ENCODE data around the gene PHTF1. TPM values are rescaled to one million over a fixed set of nuclear protein-coding genes. Genes with fewer than 3 reads are reported as not detected.

The PHTF1 gene
- total and polyA plus RNA-seq, 10 of the 15 experiments (the other 5 are each of a cell fraction or from before 2014, with no cell fraction given) = 7.8 to 37.6 (median 24.1) TPM

GRCh38 chr1:113770031-113770430, 10.7 kb upstream of the PHTF1 start:
- Histone ChIP-seq H3K27me3 (replicated peaks in 1 of 2; ENCODE audit: control insufficient read depth in 2 of 2, insufficient read depth in 2 of 2, low read length in 1 of 2) (no peaks in the 10 kb centered on the region), H3K9me3 (replicated peaks; ENCODE audit: control insufficient read depth, insufficient read depth, low read length) (no peaks in the 10 kb centered on the region), H3K4me3 (no peak overlapping the region), H3K36me3 (ENCODE audit: control insufficient read depth in 2 of 2, insufficient read depth in 2 of 2, low read length in 1 of 2) (peaks cover 6 to 9% of the 10 kb centered on the region in 2 experiments), H2AFZ (ENCODE audit: control insufficient read depth, low read depth, low read length) (no peak overlapping the region), H3K27ac (ENCODE audit: control insufficient read depth, insufficient read depth) (no peak overlapping the region), H3K4me2 (ENCODE audit: control insufficient read depth, insufficient read depth) (no peak overlapping the region), H3K79me2 (ENCODE audit: control insufficient read depth, insufficient read depth, low read length) (no peaks in the 10 kb centered on the region; the same call in 1 of the 2 replicates), H3K4me1 (ENCODE audit: control insufficient read depth, insufficient read depth, low read length) (no peaks in the 10 kb centered on the region), H3K9ac (ENCODE audit: control insufficient read depth, insufficient read depth, low read length) (no peak overlapping the region), H4K20me1 (ENCODE audit: control insufficient read depth, insufficient read depth) (no peaks in the 10 kb centered on the region)
- SMC1A ChIA-PET (ENCODE audit: uncharacterized antibody, unreplicated experiment) = interaction anchor here (0.6 to 3.5 kb wide), 7 partner anchors 10 to 63 kb away, joined by 3 to 16 read pairs (median 4); partner anchors contain the start of gene PHTF1
- RAD21 ChIA-PET (ENCODE audit: unreplicated experiment) = interaction anchor here (1.4 to 1.8 kb wide), 3 partner anchors 11 to 14 kb away, joined by 4 to 6 read pairs (median 5); partner anchors contain the start of gene PHTF1
- TF ChIP-seq ATF3 (IDR thresholded peaks at IDR 0.05; ENCODE audit: borderline replicate concordance, extremely low read depth, low read depth, low read length) (no peak), LARP7 (IDR thresholded peaks at IDR 0.05) (no peak), FOXK2 (IDR thresholded peaks at IDR 0.05) (no peak), GATAD2B (conservative IDR thresholded peaks at IDR 0.05; ENCODE audit: low read depth) (no peak), PAX8 (IDR thresholded peaks at IDR 0.05) (no peak), KDM1A (IDR thresholded peaks at IDR 0.05; ENCODE audit: borderline replicate concordance) (no peak), MTA2 (IDR thresholded peaks at IDR 0.05; ENCODE audit: low read depth) (no peak), SREBF1 (IDR thresholded peaks at IDR 0.05; ENCODE audit: low read length) (no peak), ZNF24 (IDR thresholded peaks at IDR 0.05) (no peak), PBX3 (IDR thresholded peaks at IDR 0.05; ENCODE audit: insufficient replicate concordance, low read depth, low read length) (no peak)
- POLR2A ChIA-PET = interaction anchor here (0.5 to 1.4 kb wide), 5 partner anchors 8 to 89 kb away, joined by 3 to 4 read pairs (median 3); partner anchors contain the start of gene PHTF1
- no peak for FAIRE-seq
- no TSS peak for BruUV-seq (replicated peaks)
- in situ Hi-C loops (cut with MboI) = no loop called here
- WGBS (ENCODE audit: insufficient coverage, insufficient replicate concordance, low lambda C conversion rate, missing lambda C conversion rate) = 100% methylated on average over 1 of the region's 1 CpG
- CTCF ChIA-PET = interaction anchor here (1.1 to 2.2 kb wide), 4 partner anchors 9 to 42 kb away, joined by 3 to 8 read pairs (median 4); partner anchors contain the start of genes PHTF1 and RSBN1
- no peak for DNase-seq (ENCODE audit: low read depth, low spot score)
- intact Hi-C loops (cut with micrococcal nuclease; ENCODE audit: unreplicated experiment) = no loop called here
- ATAC-seq = no peak
